OCI-LY3 (cell line): ENCODE measurements around the gene HCN2.

Experiments
- H2AFZ ChIP-seq: fragments of 200-600, 300-600 bp; shearing (Covaris generic); 2 replicates; pipeline ENCODE4 v1.6.0; 2014; ENCODE audit warnings: antibody characterized with exemption, low read depth, low read length
- H3K27ac ChIP-seq: fragments of 200-600, 300-600 bp; sonication (generic); 2 replicates; pipeline ENCODE4 v1.5.1; 2014; ENCODE audit warnings: mild to moderate bottlenecking, low read length, moderate library complexity, mixed read lengths
- H3K27me3 ChIP-seq: fragments of 200-600, 300-600 bp; sonication (generic); 2 replicates; pipeline ENCODE4 v1.6.1; 2014; ENCODE audit warnings: low read depth, low read length, mixed read lengths
- H3K36me3 ChIP-seq: fragments of 200-600, 300-600 bp; sonication (generic); replicated peaks from 2 replicates; pipeline ENCODE3; 2014; ENCODE audit warnings: low read depth, low read length, mixed read lengths
- H3K4me1 ChIP-seq: fragments of 300-600, 200-600 bp; sonication (generic); 2 replicates; pipeline ENCODE4 v1.6.1; 2014; ENCODE audit warnings: low read length, mixed read lengths
- H3K4me2 ChIP-seq: fragments of 200-600, 300-600 bp; sonication (generic); 2 replicates; pipeline ENCODE4 v1.6.1; 2014; ENCODE audit warnings: low read length, mixed read lengths
- H3K4me3 ChIP-seq: fragments of 300-600, 200-600 bp; sonication (generic); 2 replicates; pipeline ENCODE4 v1.5.1; 2014; ENCODE audit warnings: antibody characterized with exemption, mild to moderate bottlenecking, low read length, moderate library complexity
- H3K79me2 ChIP-seq: fragments of 300-600, 200-600 bp; shearing (Covaris generic); 2 replicates; pipeline ENCODE4 v1.6.1; 2014; ENCODE audit warnings: mild to moderate bottlenecking, low read length, mixed read lengths
- H3K9ac ChIP-seq: fragments of 300-600, 200-600 bp; shearing (Covaris generic); 2 replicates; pipeline ENCODE4 v1.6.0; 2014; ENCODE audit warnings: mild to moderate bottlenecking, low read length, moderate library complexity
- H3K9me3 ChIP-seq: fragments of 200-600, 300-600 bp; shearing (Covaris generic); 2 replicates; pipeline ENCODE4 v1.6.1; 2014; ENCODE audit warnings: low read length, mixed read lengths; ENCODE audit not compliant: insufficient read depth
- H4K20me1 ChIP-seq: fragments of 200-600, 300-600 bp; sonication (generic); 2 replicates; pipeline ENCODE4 v1.6.1; 2016; ENCODE audit warnings: low read length, mixed read lengths; ENCODE audit not compliant: insufficient read depth
- CTCF ChIP-seq: fragments of 200-600, 300-600 bp; sonication (generic); IDR thresholded peaks from 2 replicates; pipeline ENCODE4 v1.5.1; 2014; ENCODE audit warnings: antibody characterized with exemption, low read length, low read depth
- EZH2phosphoT487 ChIP-seq: fragments of 200-600 bp; shearing (Covaris generic); IDR thresholded peaks from 2 replicates; pipeline ENCODE4 v1.6.1; 2018; ENCODE audit warnings: antibody characterized with exemption, mixed run types, low read depth

The HCN2 gene

GRCh38 chr19:574658-575526, 14.8 kb upstream of the HCN2 start:
- Histone ChIP-seq H3K79me2 (peaks cover 75% of the 10 kb centered on the region), H4K20me1 (peaks cover 66% of the 10 kb centered on the region), H3K9ac (no peak overlapping the region), H3K27me3 (no peaks in the 10 kb centered on the region), H3K36me3 (peaks cover 33% of the 10 kb centered on the region), H3K4me2 (peak overlapping the region; percentile 18), H3K9me3 (no peaks in the 10 kb centered on the region), H2AFZ (no peak overlapping the region), H3K27ac (no peak overlapping the region), H3K4me1 (peaks cover 17% of the 10 kb centered on the region), H3K4me3 (peak overlapping the region; percentile 17; the same call in 1 of the 2 replicates)
- TF ChIP-seq EZH2phosphoT487 (no peak), CTCF (no peak)

GRCh38 chr19:575527-576506, 13.9 kb upstream of the HCN2 start:
- H3K4me3 ChIP-seq, result no peak overlapping the region
- H3K27ac ChIP-seq, result no peak overlapping the region
- peaks cover 73% of the 10 kb centered on the region for H4K20me1 ChIP-seq
- no peaks in the 10 kb centered on the region for H3K9me3 ChIP-seq
- H3K4me1 ChIP-seq, result peaks cover 17% of the 10 kb centered on the region
- TF ChIP-seq EZH2phosphoT487 (no peak), CTCF (no peak)
- H3K27me3 ChIP-seq, result no peaks in the 10 kb centered on the region
- no peak overlapping the region for H3K4me2 ChIP-seq
- no peak overlapping the region for H3K9ac ChIP-seq
- H3K36me3 ChIP-seq, result peaks cover 36% of the 10 kb centered on the region
- peaks cover 82% of the 10 kb centered on the region for H3K79me2 ChIP-seq
- H2AFZ ChIP-seq, result no peak overlapping the region

GRCh38 chr19:576768-577438, 12.8 kb upstream of the HCN2 start:
- no peak overlapping the region for H3K4me3 ChIP-seq
- H3K27me3 ChIP-seq, result no peaks in the 10 kb centered on the region
- H3K36me3 ChIP-seq, result peaks cover 44% of the 10 kb centered on the region
- no peak overlapping the region for H3K4me2 ChIP-seq
- H3K9me3 ChIP-seq, result no peaks in the 10 kb centered on the region
- H4K20me1 ChIP-seq, result peaks cover 78% of the 10 kb centered on the region
- H3K9ac ChIP-seq, result no peak overlapping the region
- H3K27ac ChIP-seq, result no peak overlapping the region
- TF ChIP-seq CTCF (no peak), EZH2phosphoT487 (no peak)
- H3K79me2 ChIP-seq, result peaks cover 82% of the 10 kb centered on the region
- H2AFZ ChIP-seq, result no peak overlapping the region
- peaks cover 17% of the 10 kb centered on the region for H3K4me1 ChIP-seq
